HCT116 (cell line): ENCODE results near the gene FASLG. TPM values are rescaled to one million over a fixed set of nuclear protein-coding genes. Genes with fewer than 3 reads are reported as not detected.

Experiments
- ATAC-seq: fragments of 200-7000 bp; cut with Tn5 transposase; 2 replicates; pipeline ENCODE4 v1.9.1; 2020; ENCODE audit warnings: mild to moderate bottlenecking, moderate library complexity
- BruUV-seq: library from RNA; stranded (reverse); fragments of 400-500 nt; replicated peaks from 2 replicates; lab custom pipeline; 2021; lab: Mats Ljungman, UMichigan
- CTCF ChIA-PET: fragments of 300-600 bp; sonication (Branson Sonifier 250); formaldehyde crosslinking; loops from one replicate; lab custom pipeline; 2021; ENCODE audit warnings: antibody characterized with exemption; lab: Charles Lee
- POLR2A ChIA-PET: fragments of 300-600, 350-600 bp; sonication (Branson Sonifier 250); formaldehyde crosslinking; loops from one replicate; lab custom pipeline; 2021; ENCODE audit warnings: antibody characterized with exemption; lab: Charles Lee
- RAD21 ChIA-PET, 2 experiments: fragments of 300-600 bp; sonication (Branson Sonifier 250); formaldehyde crosslinking; loops; one replicate each; lab custom pipeline; 2023; ENCODE audit warnings: low total read pairs in 2 of 2; ENCODE audit not compliant: uncharacterized antibody in 2 of 2, unreplicated experiment in 2 of 2, low non-redundant PET in 1 of 2; lab: Charles Lee
- DNase-seq: peaks from one replicate; pipeline ENCODE4 v3.0.0-alpha.2; 2010; ENCODE audit warnings: low read depth, low spot score
- H2AFZ ChIP-seq: fragments of 200-600 bp; shearing (Covaris generic), sonication (generic); 2 replicates; pipeline ENCODE4 v1.6.1; 2017; ENCODE audit warnings: low read depth, mixed run types, mixed read lengths, antibody characterized with exemption, low read length; ENCODE audit not compliant: poor library complexity, severe bottlenecking
- H3K27ac ChIP-seq: 2 replicates; pipeline ENCODE4 v1.5.1; 2012; ENCODE audit warnings: low read depth, low read length
- H3K27me3 ChIP-seq: fragments of 200-600 bp; sonication (generic); 2 replicates; pipeline ENCODE4 v1.6.1; 2016; ENCODE audit warnings: mixed run types, low read length, mixed read lengths; ENCODE audit not compliant: insufficient read depth
- H3K36me3 ChIP-seq, 2 experiments: fragments of 200-500 bp in 1 of 2; fragments of 200-600 bp in 1 of 2; sonication (Bioruptor generic) in 1 of 2; sonication (generic) in 1 of 2; 2 replicates each; pipeline versions ENCODE4 v1.5.1 to v1.6.1; 2014 to 2016; ENCODE audit warnings: low read length in 2 of 2, inconsistent platforms in 1 of 2, mixed read lengths in 1 of 2, mixed run types in 1 of 2; ENCODE audit not compliant: insufficient read depth in 2 of 2, control insufficient read depth in 1 of 2
- H3K4me1 ChIP-seq, 2 experiments: fragments of 200-600 bp in 1 of 2; sonication (generic) in 1 of 2; 2 replicates each; pipeline versions ENCODE4 v1.5.1 to v1.6.1; 2012 to 2017; ENCODE audit warnings: low read length in 2 of 2, inconsistent platforms in 1 of 2, mild to moderate bottlenecking in 1 of 2, mixed read lengths in 1 of 2, mixed run types in 1 of 2, moderate library complexity in 1 of 2; ENCODE audit not compliant: insufficient read depth in 2 of 2, control insufficient read depth in 1 of 2
- H3K4me2 ChIP-seq: fragments of 200-600 bp; sonication (generic); 2 replicates; pipeline ENCODE4 v1.6.1; 2017; ENCODE audit warnings: mixed run types, low read length, mixed read lengths
- H3K4me3 ChIP-seq, 2 experiments: fragments of 200-600 bp in 1 of 2; sonication (generic) in 1 of 2; replicated peaks in 1 of 2; 2 replicates each; pipeline ENCODE4 v1.5.1; 2011 to 2016; ENCODE audit warnings: low read length in 2 of 2, control low read depth in 1 of 2, low read depth in 1 of 2, mild to moderate bottlenecking in 1 of 2, mixed read lengths in 1 of 2, mixed run types in 1 of 2
- H3K79me2 ChIP-seq: fragments of 200-600 bp; sonication (generic); 2 replicates; pipeline ENCODE4 v1.6.1; 2017; ENCODE audit warnings: mild to moderate bottlenecking, mixed run types, low read length, moderate library complexity, mixed read lengths; ENCODE audit not compliant: insufficient read depth
- H3K9ac ChIP-seq: fragments of 200-600 bp; sonication (generic); 2 replicates; pipeline ENCODE4 v1.6.1; 2016; ENCODE audit warnings: low read length, mixed read lengths
- H3K9me2 ChIP-seq: fragments of 200-600 bp; sonication (generic), shearing (Covaris generic); 2 replicates; pipeline ENCODE4 v1.6.1; 2017; ENCODE audit warnings: mixed run types, mild to moderate bottlenecking, moderate library complexity; ENCODE audit not compliant: insufficient read depth
- H3K9me3 ChIP-seq, 2 experiments: fragments of 200-500 bp in 1 of 2; fragments of 200-600 bp in 1 of 2; sonication (Bioruptor generic) in 1 of 2; sonication (generic) in 1 of 2; 2 replicates each; pipeline ENCODE4 v1.6.1; 2014 to 2017; ENCODE audit warnings: low read length in 2 of 2, mixed read lengths in 2 of 2, inconsistent platforms in 1 of 2, low read depth in 1 of 2, mild to moderate bottlenecking in 1 of 2, mixed run types in 1 of 2, moderate library complexity in 1 of 2; ENCODE audit not compliant: control insufficient read depth in 1 of 2, insufficient read depth in 1 of 2
- H4K20me1 ChIP-seq: fragments of 200-600 bp; sonication (generic), shearing (Covaris generic); 2 replicates; pipeline ENCODE4 v1.6.1; 2017; ENCODE audit warnings: mixed run types, mild to moderate bottlenecking, moderate library complexity; ENCODE audit not compliant: insufficient read depth
- CBX3 ChIP-seq: IDR thresholded peaks from 2 replicates; pipeline ENCODE4 v1.6.1; 2012; ENCODE audit warnings: low read depth
- EGR1 ChIP-seq: IDR thresholded peaks from 2 replicates; pipeline ENCODE4 v1.6.1; 2012; ENCODE audit warnings: low read depth
- ELF1 ChIP-seq: IDR thresholded peaks from 2 replicates; pipeline ENCODE4 v1.6.1; 2012; ENCODE audit warnings: low read depth, borderline replicate concordance
- FOSL1 ChIP-seq: IDR thresholded peaks from 2 replicates; pipeline ENCODE4 v1.6.1; 2012; ENCODE audit warnings: low read depth
- JUND ChIP-seq: IDR thresholded peaks from 2 replicates; pipeline ENCODE4 v1.6.1; 2012
- SP1 ChIP-seq: IDR thresholded peaks from 2 replicates; pipeline ENCODE4 v1.6.1; 2012; ENCODE audit warnings: low read depth
- intact Hi-C: fragments of 100-400 bp; cut with micrococcal nuclease; formaldehyde crosslinking; loops from 2 replicates; pipeline ENCODE4 v1.10.0; 2022
- total RNA-seq: library from RNA; stranded (reverse); gene quantifications from one replicate; pipeline ENCODE4 v1.2.1, GENCODE V29; 2021; ENCODE audit not compliant: unreplicated experiment
- TF ChIP-seq, protein P1 (sequence below): IDR thresholded peaks from 2 replicates; pipeline ENCODE4 v1.6.1; 2012
- TF ChIP-seq, protein P2 (sequence below): IDR thresholded peaks from 2 replicates; pipeline ENCODE4 v1.6.1; 2012

FASLG gene
- total RNA-seq, 1 experiment from 2014 or later: not detected

DNA sequence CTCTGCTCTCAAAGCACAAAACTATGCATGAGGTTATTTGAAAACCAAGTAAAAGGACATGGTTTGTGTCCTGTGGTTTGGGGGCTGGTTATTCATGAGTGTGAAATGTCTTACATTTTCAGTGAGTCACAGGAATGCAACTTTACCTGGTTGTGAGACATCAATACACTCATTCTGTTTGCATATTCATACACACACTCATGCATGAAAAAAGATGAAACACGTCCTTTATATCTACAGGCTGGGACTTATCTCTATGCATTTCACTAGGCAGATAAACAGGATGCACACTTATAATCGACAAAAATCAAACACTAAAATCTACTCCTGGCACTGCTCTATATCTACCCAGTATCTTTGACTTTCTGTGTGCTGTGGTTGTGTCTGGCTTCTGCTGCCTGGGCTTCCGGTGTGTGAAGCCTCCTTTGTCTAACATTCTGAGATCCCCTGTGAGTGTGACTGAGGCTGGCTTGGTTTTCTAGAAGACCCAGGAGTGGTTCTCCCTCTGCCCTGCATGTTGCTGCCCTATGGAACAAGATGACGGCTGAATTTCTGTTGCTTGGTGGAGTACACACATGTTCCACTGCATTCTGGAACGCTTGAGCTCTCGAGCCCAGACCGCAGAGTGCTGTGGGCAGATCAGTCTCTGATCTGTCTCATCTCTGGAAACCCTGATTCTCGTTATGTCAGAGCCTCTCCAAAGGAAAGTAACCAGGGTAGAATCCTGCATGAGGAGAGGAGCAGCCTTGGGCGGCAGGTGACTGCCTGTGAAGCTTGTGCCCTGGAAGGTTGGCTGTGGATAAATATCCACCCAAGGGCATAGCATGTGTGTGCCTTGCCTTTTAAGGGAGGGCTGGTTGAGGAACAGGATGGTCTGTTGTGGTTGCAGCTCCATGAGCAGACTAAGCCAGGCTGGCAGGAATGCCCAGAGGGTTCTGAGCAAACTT is 19.7 kb upstream of the FASLG start:
- Histone ChIP-seq H4K20me1 (no peaks in the 10 kb centered on the region), H3K4me3 (no peak overlapping the region), H3K9ac (peak overlapping the region; percentile 33), H3K27ac (no peak overlapping the region; the same call in 1 of the 2 replicates), H3K27me3 (no peaks in the 10 kb centered on the region), H2AFZ (peak overlapping the region; percentile 73), H3K4me1 (peaks cover 12 to 46% of the 10 kb centered on the region in 2 experiments), H3K4me2 (peak overlapping the region; percentile 59), H3K9me2 (no peaks in the 10 kb centered on the region), H3K36me3 (no peaks in the 10 kb centered on the region), H3K9me3 (no peaks in the 10 kb centered on the region), H3K79me2 (no peaks in the 10 kb centered on the region)
- RAD21 ChIA-PET: interaction anchor here in 1 of 2 experiments (0.5 kb wide), 1 partner anchor 62 kb away, joined by 3 read pairs; no protein-coding TSS in a partner anchor
- ATAC-seq (peak; percentile 86), DNase-seq (peak; percentile 59)
- BruUV-seq: no TSS peak
- POLR2A ChIA-PET: no interaction called here
- intact Hi-C loops: no loop called here
- CTCF ChIA-PET: no interaction called here
- TF ChIP-seq CBX3 (peak; percentile 58; the same call in 1 of the 2 replicates), FOSL1 (peak; percentile 84), ELF1 (no peak), SP1 (peak; percentile 74), EGR1 (no peak), JUND (peak; percentile 83)
- TF ChIP-seq, protein P1, sequence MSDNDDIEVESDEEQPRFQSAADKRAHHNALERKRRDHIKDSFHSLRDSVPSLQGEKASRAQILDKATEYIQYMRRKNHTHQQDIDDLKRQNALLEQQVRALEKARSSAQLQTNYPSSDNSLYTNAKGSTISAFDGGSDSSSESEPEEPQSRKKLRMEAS: no peak
- TF ChIP-seq, protein P2, sequence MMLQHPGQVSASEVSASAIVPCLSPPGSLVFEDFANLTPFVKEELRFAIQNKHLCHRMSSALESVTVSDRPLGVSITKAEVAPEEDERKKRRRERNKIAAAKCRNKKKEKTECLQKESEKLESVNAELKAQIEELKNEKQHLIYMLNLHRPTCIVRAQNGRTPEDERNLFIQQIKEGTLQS: no peak

DNA sequence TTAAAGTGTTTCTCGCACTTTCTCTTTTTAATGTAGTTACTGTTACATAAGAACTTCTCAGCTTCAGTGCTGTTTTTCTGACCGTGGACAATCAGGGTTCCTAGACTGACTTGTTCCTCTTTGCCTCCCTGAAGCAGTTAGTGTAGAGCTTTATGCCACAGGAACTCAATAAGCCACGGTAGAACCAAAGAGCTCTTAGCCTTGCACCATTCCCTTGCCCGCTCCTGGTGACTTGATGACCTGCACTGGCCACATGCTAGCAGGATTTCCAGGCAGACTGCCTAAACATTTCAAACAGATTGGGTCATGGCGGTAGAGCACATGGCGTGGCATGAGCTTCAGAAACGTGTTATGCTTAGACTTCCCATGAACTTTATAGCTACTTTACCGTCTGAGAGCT is 18.8 kb upstream of the FASLG start:
- H3K9me2 ChIP-seq: no peaks in the 10 kb centered on the region
- H3K4me3 ChIP-seq: no peak overlapping the region
- ATAC-seq (no peak), DNase-seq (no peak)
- H3K27ac ChIP-seq: no peak overlapping the region
- BruUV-seq: no TSS peak
- ChIA-PET RAD21 (no interaction called here), CTCF (no interaction called here), POLR2A (no interaction called here)
- H3K9ac ChIP-seq: no peak overlapping the region
- no peaks in the 10 kb centered on the region for H4K20me1 ChIP-seq
- no peak overlapping the region for H3K4me2 ChIP-seq
- no peaks in the 10 kb centered on the region for H3K36me3 ChIP-seq
- intact Hi-C loops: no loop called here
- H3K4me1 ChIP-seq: peaks cover 12 to 47% of the 10 kb centered on the region in 2 experiments
- H3K79me2 ChIP-seq: no peaks in the 10 kb centered on the region
- H3K27me3 ChIP-seq: no peaks in the 10 kb centered on the region
- TF ChIP-seq FOSL1: no peak
- no peak overlapping the region for H2AFZ ChIP-seq
- H3K9me3 ChIP-seq: no peaks in the 10 kb centered on the region
